Measurements from ENCODE around the gene AGBL1.

DNA sequence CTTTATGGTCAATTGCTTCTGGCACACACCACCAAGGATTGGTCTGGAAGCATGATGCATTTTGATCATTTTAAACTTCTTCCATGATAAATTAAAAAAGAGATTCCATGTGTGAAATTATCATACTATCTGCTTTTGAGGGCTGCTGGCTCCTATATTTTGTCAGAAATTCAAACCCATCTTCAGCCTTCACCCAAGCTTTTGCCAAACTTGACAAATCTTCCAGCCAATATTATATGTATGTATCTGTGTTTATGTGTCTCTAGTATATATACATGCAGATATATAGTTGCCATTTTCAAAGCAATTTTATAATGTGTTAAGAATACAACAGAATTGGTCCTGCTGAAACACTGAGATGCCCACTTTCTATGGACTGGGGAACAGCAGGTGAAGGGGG lies 275.7 kb downstream of the AGBL1 start:
- no peak for TF ChIP-seq CTCF (IDR thresholded peaks at IDR 0.05)
- no peak for TF ChIP-seq POLR2A (IDR thresholded peaks at IDR 0.05)

All from Peyer's patch (tissue), 4 donors.